K562 (cell line): Measurements from ENCODE around the gene KCNN4. TPM values are rescaled to one million over a fixed set of nuclear protein-coding genes. Genes with fewer than 3 reads are reported as not detected.

Experiments used
- BRCA1 ChIP-seq, 2 experiments: fragments of 450-650 bp in 1 of 2; sonication (generic) in 1 of 2; formaldehyde crosslinking in 1 of 2; IDR thresholded peaks; 2 replicates each; pipeline versions ENCODE4 v1.5.0 to v1.6.1; 2017 to 2020; ENCODE audit warnings: mild to moderate bottlenecking in 1 of 2, missing genetic modification reagents in 1 of 2
- DPF2 ChIP-seq: fragments of 450-650 bp; IDR thresholded peaks from 2 replicates; pipeline ENCODE4 v1.6.1; 2016
- ERF ChIP-seq: fragments of 450-650 bp; formaldehyde crosslinking; IDR thresholded peaks from 2 replicates; pipeline ENCODE4 v1.4.0; 2020; ENCODE audit warnings: mild to moderate bottlenecking, mixed read lengths
- KDM1A ChIP-seq, 2 experiments: fragments of 450-650 bp; IDR thresholded peaks; 2 replicates each; pipeline ENCODE4 v1.6.1; 2016; ENCODE audit warnings: mild to moderate bottlenecking in 2 of 2
- KDM4B ChIP-seq, 2 experiments: fragments of 450-650 bp in 1 of 2; sonication (generic) in 1 of 2; IDR thresholded peaks; 2 replicates each; pipeline ENCODE4 v1.6.1; 2016 to 2017; ENCODE audit warnings: borderline replicate concordance in 2 of 2, antibody characterized with exemption in 1 of 2, low read depth in 1 of 2, mild to moderate bottlenecking in 1 of 2
- LCOR ChIP-seq: sonication (generic); formaldehyde crosslinking; IDR thresholded peaks from 2 replicates; pipeline ENCODE4 v1.8.0; 2022; ENCODE audit warnings: mild to moderate bottlenecking, missing genetic modification reagents
- MEF2D ChIP-seq: conservative IDR thresholded peaks from 2 replicates; pipeline ENCODE4 v1.6.1; 2016; ENCODE audit warnings: low read depth, missing genetic modification characterization, missing compliant biosample characterization
- POLR2B ChIP-seq: fragments of 450-650 bp; IDR thresholded peaks from 2 replicates; pipeline ENCODE4 v1.6.1; 2018; ENCODE audit warnings: low read depth; ENCODE audit not compliant: partially characterized antibody
- SIN3B ChIP-seq: fragments of 450-650 bp; IDR thresholded peaks from 2 replicates; pipeline ENCODE4 v1.6.1; 2017; ENCODE audit warnings: low read depth, mild to moderate bottlenecking, moderate library complexity
- ZBED1 ChIP-seq: IDR thresholded peaks from 2 replicates; pipeline ENCODE4 v1.6.1; 2014
- ZEB2 ChIP-seq: fragments of 450-650 bp; IDR thresholded peaks from 2 replicates; pipeline ENCODE4 v1.6.1; 2016
- ZNF23 ChIP-seq: fragments of 250-450 bp; sonication (Bioruptor Pico); IDR thresholded peaks from 2 replicates; pipeline ENCODE4 v1.4.0; 2020; ENCODE audit warnings: mild to moderate bottlenecking
- polyA plus RNA-seq, 8 experiments: library from polyadenylated mRNA; depleted of rRNA in 4 of 8; stranded (reverse) in 5 of 8; unstranded in 3 of 8; fragments of >200 nt; fragmentation: Nextera tagmentation in 2 of 8; fragmentation: Illumina TruSeq in 1 of 8; extraction: Ambion mirVana in 2 of 8; extraction: Trizol in 1 of 8; gene quantifications; 2 replicates each; pipeline versions ENCODE4 v1.2.1 to v1.2.3, GENCODE V29; 2011 to 2014; ENCODE audit warnings: inconsistent platforms in 1 of 8, missing spikeins in 1 of 8
- total RNA-seq, 7 experiments: library from RNA; depleted of rRNA in 6 of 7; stranded (reverse); fragments of >200 nt in 6 of 7; fragmentation: Illumina TruSeq in 2 of 7; extraction: Trizol in 2 of 7; gene quantifications; 2 replicates each; pipeline versions ENCODE4 v1.2.1 to v1.2.3, GENCODE V29; 2011 to 2021; ENCODE audit warnings: low replicate concordance in 1 of 7
- TF ChIP-seq, protein P1 (sequence below): fragments of 200-800 bp; sonication (Bioruptor generic); IDR thresholded peaks from 2 replicates; pipeline ENCODE4 v1.6.1; 2017; ENCODE audit warnings: missing genetic modification characterization, missing compliant biosample characterization
- TF ChIP-seq, protein P2 (sequence below): fragments of 450-650 bp; conservative IDR thresholded peaks from 2 replicates; pipeline ENCODE4 v1.6.1; 2016; ENCODE audit warnings: missing genetic modification characterization, low read depth, mild to moderate bottlenecking, missing compliant biosample characterization, moderate library complexity
- TF ChIP-seq, protein P3 (sequence below): fragments of 450-650 bp; IDR thresholded peaks from 2 replicates; pipeline ENCODE4 v1.6.1; 2017; ENCODE audit warnings: antibody characterized with exemption, mild to moderate bottlenecking
- TF ChIP-seq, protein P4 (sequence below), 2 experiments: fragments of 450-650 bp; conservative IDR thresholded peaks; 2 replicates each; pipeline ENCODE4 v1.6.1; 2017; ENCODE audit warnings: mild to moderate bottlenecking in 2 of 2, moderate library complexity in 2 of 2
- TF ChIP-seq, protein P5 (sequence below): fragments of 450-650 bp; formaldehyde crosslinking; IDR thresholded peaks from 2 replicates; pipeline ENCODE4 v1.4.0; 2020; ENCODE audit warnings: mild to moderate bottlenecking, moderate library complexity
- TF ChIP-seq, protein P6 (sequence below): sonication (generic); formaldehyde crosslinking; IDR thresholded peaks from 2 replicates; pipeline ENCODE4 v1.9.0; 2022; ENCODE audit warnings: mild to moderate bottlenecking, missing genetic modification reagents

KCNN4 gene
- total and polyA plus RNA-seq, 9 of the 15 experiments (the other 6 are each of a cell fraction or from before 2014, with no cell fraction given) = 0.53 to 37.7 (median 25.9) TPM

DNA sequence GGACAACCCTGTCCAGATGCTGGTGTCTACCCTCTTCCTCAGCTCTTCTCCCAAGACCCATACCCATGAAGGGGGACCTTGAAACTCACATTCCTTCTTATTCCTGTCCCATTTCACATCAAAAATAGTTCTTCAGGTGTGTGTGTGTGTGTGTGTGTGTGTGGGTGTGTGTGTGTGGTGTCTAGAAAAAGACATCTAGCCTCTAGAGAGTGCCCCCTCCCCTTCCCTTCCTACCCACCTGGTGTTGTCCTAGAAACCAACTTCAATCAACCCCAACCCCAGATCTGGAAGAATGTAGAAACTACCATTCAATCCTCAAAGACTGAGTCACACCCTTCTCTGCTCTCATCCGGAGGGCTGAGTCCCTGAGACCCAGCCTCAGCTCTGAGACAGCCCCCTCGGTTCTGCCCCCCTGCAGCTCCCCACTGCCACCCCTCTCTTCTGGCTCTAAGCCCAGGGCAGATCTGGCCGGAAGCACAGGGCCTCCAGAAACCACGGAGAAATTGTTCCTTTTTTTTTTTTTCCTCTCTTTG is 3.5 kb downstream of the KCNN4 start (continued):
- TF ChIP-seq, protein P1, sequence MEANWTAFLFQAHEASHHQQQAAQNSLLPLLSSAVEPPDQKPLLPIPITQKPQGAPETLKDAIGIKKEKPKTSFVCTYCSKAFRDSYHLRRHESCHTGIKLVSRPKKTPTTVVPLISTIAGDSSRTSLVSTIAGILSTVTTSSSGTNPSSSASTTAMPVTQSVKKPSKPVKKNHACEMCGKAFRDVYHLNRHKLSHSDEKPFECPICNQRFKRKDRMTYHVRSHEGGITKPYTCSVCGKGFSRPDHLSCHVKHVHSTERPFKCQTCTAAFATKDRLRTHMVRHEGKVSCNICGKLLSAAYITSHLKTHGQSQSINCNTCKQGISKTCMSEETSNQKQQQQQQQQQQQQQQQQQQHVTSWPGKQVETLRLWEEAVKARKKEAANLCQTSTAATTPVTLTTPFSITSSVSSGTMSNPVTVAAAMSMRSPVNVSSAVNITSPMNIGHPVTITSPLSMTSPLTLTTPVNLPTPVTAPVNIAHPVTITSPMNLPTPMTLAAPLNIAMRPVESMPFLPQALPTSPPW (CRISPR knock-in tag) = peak; percentile 94
- TF ChIP-seq, protein P2, sequence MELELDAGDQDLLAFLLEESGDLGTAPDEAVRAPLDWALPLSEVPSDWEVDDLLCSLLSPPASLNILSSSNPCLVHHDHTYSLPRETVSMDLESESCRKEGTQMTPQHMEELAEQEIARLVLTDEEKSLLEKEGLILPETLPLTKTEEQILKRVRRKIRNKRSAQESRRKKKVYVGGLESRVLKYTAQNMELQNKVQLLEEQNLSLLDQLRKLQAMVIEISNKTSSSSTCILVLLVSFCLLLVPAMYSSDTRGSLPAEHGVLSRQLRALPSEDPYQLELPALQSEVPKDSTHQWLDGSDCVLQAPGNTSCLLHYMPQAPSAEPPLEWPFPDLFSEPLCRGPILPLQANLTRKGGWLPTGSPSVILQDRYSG (tag) = no peak
- TF ChIP-seq ZNF23 = no peak
- TF ChIP-seq, protein P3, sequence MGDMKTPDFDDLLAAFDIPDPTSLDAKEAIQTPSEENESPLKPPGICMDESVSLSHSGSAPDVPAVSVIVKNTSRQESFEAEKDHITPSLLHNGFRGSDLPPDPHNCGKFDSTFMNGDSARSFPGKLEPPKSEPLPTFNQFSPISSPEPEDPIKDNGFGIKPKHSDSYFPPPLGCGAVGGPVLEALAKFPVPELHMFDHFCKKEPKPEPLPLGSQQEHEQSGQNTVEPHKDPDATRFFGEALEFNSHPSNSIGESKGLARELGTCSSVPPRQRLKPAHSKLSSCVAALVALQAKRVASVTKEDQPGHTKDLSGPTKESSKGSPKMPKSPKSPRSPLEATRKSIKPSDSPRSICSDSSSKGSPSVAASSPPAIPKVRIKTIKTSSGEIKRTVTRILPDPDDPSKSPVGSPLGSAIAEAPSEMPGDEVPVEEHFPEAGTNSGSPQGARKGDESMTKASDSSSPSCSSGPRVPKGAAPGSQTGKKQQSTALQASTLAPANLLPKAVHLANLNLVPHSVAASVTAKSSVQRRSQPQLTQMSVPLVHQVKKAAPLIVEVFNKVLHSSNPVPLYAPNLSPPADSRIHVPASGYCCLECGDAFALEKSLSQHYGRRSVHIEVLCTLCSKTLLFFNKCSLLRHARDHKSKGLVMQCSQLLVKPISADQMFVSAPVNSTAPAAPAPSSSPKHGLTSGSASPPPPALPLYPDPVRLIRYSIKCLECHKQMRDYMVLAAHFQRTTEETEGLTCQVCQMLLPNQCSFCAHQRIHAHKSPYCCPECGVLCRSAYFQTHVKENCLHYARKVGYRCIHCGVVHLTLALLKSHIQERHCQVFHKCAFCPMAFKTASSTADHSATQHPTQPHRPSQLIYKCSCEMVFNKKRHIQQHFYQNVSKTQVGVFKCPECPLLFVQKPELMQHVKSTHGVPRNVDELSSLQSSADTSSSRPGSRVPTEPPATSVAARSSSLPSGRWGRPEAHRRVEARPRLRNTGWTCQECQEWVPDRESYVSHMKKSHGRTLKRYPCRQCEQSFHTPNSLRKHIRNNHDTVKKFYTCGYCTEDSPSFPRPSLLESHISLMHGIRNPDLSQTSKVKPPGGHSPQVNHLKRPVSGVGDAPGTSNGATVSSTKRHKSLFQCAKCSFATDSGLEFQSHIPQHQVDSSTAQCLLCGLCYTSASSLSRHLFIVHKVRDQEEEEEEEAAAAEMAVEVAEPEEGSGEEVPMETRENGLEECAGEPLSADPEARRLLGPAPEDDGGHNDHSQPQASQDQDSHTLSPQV = peak; percentile 47
- 0 out of 4 replicates have a peak, but pooled peaks of 1 of the 2 experiments have one; percentile 67 for TF ChIP-seq KDM4B (IDR thresholded peaks at IDR 0.05; ENCODE audit: borderline replicate concordance in 2 of 2, low read depth in 1 of 2)
- TF ChIP-seq ZBED1 = no peak
- TF ChIP-seq KDM1A (IDR thresholded peaks at IDR 0.05) = peak; percentile 13 to 66; a peak in 2 of 4 replicates
- TF ChIP-seq, protein P4, sequence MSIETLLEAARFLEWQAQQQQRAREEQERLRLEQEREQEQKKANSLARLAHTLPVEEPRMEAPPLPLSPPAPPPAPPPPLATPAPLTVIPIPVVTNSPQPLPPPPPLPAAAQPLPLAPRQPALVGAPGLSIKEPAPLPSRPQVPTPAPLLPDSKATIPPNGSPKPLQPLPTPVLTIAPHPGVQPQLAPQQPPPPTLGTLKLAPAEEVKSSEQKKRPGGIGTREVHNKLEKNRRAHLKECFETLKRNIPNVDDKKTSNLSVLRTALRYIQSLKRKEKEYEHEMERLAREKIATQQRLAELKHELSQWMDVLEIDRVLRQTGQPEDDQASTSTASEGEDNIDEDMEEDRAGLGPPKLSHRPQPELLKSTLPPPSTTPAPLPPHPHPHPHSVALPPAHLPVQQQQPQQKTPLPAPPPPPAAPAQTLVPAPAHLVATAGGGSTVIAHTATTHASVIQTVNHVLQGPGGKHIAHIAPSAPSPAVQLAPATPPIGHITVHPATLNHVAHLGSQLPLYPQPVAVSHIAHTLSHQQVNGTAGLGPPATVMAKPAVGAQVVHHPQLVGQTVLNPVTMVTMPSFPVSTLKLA (conservative IDR thresholded peaks at IDR 0.05) = peak in 1 of 2 experiments; percentile 14; a peak in 1 of 4 replicates
- 0 out of 2 replicates have a peak, but pooled peaks have one; percentile 20 for TF ChIP-seq MEF2D (tag)
- TF ChIP-seq LCOR (CRISPR knock-in tag) = no peak
- 0 out of 2 replicates have a peak, but pooled peaks have one; percentile 21 for TF ChIP-seq DPF2
- no peak for TF ChIP-seq ZEB2
- TF ChIP-seq ERF (CRISPR knock-in tag) = no peak
- TF ChIP-seq BRCA1 (IDR thresholded peaks at IDR 0.05) = no peak
- TF ChIP-seq BRCA1 (CRISPR knock-in tag; IDR thresholded peaks at IDR 0.05) = no peak
- TF ChIP-seq POLR2B = no peak
- TF ChIP-seq, protein P5, sequence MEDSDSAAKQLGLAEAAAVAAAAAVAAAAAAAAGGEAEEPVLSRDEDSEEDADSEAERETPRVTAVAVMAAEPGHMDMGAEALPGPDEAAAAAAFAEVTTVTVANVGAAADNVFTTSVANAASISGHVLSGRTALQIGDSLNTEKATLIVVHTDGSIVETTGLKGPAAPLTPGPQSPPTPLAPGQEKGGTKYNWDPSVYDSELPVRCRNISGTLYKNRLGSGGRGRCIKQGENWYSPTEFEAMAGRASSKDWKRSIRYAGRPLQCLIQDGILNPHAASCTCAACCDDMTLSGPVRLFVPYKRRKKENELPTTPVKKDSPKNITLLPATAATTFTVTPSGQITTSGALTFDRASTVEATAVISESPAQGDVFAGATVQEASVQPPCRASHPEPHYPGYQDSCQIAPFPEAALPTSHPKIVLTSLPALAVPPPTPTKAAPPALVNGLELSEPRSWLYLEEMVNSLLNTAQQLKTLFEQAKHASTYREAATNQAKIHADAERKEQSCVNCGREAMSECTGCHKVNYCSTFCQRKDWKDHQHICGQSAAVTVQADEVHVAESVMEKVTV (CRISPR knock-in tag) = no peak
- TF ChIP-seq, protein P6, sequence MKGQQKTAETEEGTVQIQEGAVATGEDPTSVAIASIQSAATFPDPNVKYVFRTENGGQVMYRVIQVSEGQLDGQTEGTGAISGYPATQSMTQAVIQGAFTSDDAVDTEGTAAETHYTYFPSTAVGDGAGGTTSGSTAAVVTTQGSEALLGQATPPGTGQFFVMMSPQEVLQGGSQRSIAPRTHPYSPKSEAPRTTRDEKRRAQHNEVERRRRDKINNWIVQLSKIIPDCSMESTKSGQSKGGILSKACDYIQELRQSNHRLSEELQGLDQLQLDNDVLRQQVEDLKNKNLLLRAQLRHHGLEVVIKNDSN (CRISPR knock-in tag) = no peak
- TF ChIP-seq SIN3B = no peak
